GM12865 (cell line): Measurements from ENCODE around the gene TTLL5.

ENCODE experiments used
- DNase-seq: peaks from one replicate; pipeline ENCODE4 v3.0.0; 2010; ENCODE audit warnings: low read depth
- H3K4me3 ChIP-seq: 2 replicates; pipeline ENCODE4 v1.5.1; 2011; ENCODE audit warnings: mild to moderate bottlenecking, low read depth, low read length, control low read depth
- TF ChIP-seq, protein P1 (sequence below): IDR thresholded peaks from 2 replicates; pipeline ENCODE4 v1.5.1; 2011; ENCODE audit warnings: low read length, control low read depth, low read depth, inconsistent platforms; ENCODE audit not compliant: insufficient read depth; ENCODE audit errors: missing control alignments

Gene TTLL5

DNA sequence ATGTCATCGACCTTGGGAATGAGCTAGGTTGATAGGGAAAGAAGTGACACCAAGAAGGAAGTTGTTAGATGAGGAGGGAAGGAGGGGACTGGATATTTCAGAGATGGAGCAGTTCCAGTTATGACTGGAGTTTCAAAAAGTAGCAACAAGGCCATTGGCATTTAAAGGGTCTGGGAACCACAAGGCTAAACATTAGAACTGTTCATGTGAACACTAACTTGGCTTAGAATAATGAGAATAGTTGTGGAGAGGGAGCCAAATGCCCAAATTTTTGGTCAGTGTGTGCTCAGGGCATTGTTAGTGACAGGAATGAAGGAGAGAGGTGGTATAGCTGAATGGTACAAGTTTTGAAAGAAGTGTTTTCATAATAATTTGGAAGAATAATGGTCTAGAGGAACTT is 341.3 kb downstream of the TTLL5 start:
- no peak for DNase-seq
- H3K4me3 ChIP-seq = no peak overlapping the region
- TF ChIP-seq, protein P1, sequence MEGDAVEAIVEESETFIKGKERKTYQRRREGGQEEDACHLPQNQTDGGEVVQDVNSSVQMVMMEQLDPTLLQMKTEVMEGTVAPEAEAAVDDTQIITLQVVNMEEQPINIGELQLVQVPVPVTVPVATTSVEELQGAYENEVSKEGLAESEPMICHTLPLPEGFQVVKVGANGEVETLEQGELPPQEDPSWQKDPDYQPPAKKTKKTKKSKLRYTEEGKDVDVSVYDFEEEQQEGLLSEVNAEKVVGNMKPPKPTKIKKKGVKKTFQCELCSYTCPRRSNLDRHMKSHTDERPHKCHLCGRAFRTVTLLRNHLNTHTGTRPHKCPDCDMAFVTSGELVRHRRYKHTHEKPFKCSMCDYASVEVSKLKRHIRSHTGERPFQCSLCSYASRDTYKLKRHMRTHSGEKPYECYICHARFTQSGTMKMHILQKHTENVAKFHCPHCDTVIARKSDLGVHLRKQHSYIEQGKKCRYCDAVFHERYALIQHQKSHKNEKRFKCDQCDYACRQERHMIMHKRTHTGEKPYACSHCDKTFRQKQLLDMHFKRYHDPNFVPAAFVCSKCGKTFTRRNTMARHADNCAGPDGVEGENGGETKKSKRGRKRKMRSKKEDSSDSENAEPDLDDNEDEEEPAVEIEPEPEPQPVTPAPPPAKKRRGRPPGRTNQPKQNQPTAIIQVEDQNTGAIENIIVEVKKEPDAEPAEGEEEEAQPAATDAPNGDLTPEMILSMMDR = no peak
